PC-9 (cell line): ENCODE results near the gene NGEF. TPM values are rescaled to one million over a fixed set of nuclear protein-coding genes. Genes with fewer than 3 reads are reported as not detected.
A peak's percentile ranks its signal among the peaks of the same experiment; 100 is the strongest.
"Not testable (repeated sequence)": the region's sequence is repeated elsewhere in the genome, so short reads cannot be mapped to it uniquely, and the experiment has no call there.

Experiments
- BruUV-seq: library from RNA; stranded (reverse); fragments of 400-500 nt; replicated peaks from 2 replicates; lab custom pipeline; 2021; lab: Mats Ljungman, UMichigan
- CTCF ChIA-PET: fragments of 300-600 bp; sonication (Branson Sonifier 250); formaldehyde crosslinking; loops from one replicate; lab custom pipeline; 2022; ENCODE audit warnings: antibody characterized with exemption; lab: Charles Lee
- POLR2A ChIA-PET: fragments of 300-600 bp; sonication (Branson Sonifier 250); formaldehyde crosslinking; loops from one replicate; lab custom pipeline; 2022; ENCODE audit warnings: antibody characterized with exemption; ENCODE audit not compliant: unreplicated experiment; lab: Charles Lee
- DNase-seq, 2 experiments: peaks; one replicate each; pipeline versions ENCODE4 v3.0.0 to v3.0.0-alpha.2; 2015 to 2022; ENCODE audit warnings: mixed read lengths in 1 of 2
- H2AFZ ChIP-seq: fragments of 200-600 bp; sonication (generic); 2 replicates; pipeline ENCODE4 v1.8.1; 2017; ENCODE audit warnings: antibody characterized with exemption
- H3F3A ChIP-seq: fragments of 200-600 bp; sonication (generic); 2 replicates; pipeline ENCODE4 v1.8.1; 2017; ENCODE audit warnings: antibody characterized with exemption, mild to moderate bottlenecking, low read depth; ENCODE audit not compliant: insufficient read depth
- H3K27ac ChIP-seq: fragments of 200-600 bp; sonication (generic); 2 replicates; pipeline ENCODE4 v1.6.1; 2016; ENCODE audit warnings: mixed run types
- H3K27me3 ChIP-seq: fragments of 200-600 bp; sonication (generic); 2 replicates; pipeline ENCODE4 v1.6.1; 2016; ENCODE audit warnings: low read depth, mixed run types; ENCODE audit not compliant: insufficient read depth
- H3K36me3 ChIP-seq: fragments of 200-600 bp; sonication (generic); 2 replicates; pipeline ENCODE4 v1.6.1; 2016; ENCODE audit warnings: low read depth, mixed run types
- H3K4me1 ChIP-seq: fragments of 200-600 bp; sonication (generic); replicated peaks from 2 replicates; pipeline ENCODE4 v1.6.1; 2016; ENCODE audit warnings: mixed run types; ENCODE audit not compliant: insufficient read depth
- H3K4me2 ChIP-seq: fragments of 200-600 bp; sonication (generic); 2 replicates; pipeline ENCODE4 v1.6.1; 2017; ENCODE audit warnings: mixed run types
- H3K4me3 ChIP-seq: fragments of 200-600 bp; sonication (generic); 2 replicates; pipeline ENCODE4 v1.6.1; 2016; ENCODE audit warnings: mixed run types
- H3K79me2 ChIP-seq: fragments of 200-600 bp; sonication (generic); 2 replicates; pipeline ENCODE4 v1.6.1; 2017; ENCODE audit warnings: low read depth, mixed run types
- H3K9me2 ChIP-seq: fragments of 200-600 bp; sonication (generic); 2 replicates; pipeline ENCODE4 v1.8.1; 2017; ENCODE audit warnings: mild to moderate bottlenecking; ENCODE audit not compliant: insufficient read depth
- H3K9me3 ChIP-seq: fragments of 200-600 bp; sonication (generic); 2 replicates; pipeline ENCODE4 v1.8.1; 2016; ENCODE audit warnings: low read depth; ENCODE audit not compliant: insufficient read depth
- H4K20me1 ChIP-seq: fragments of 200-600 bp; sonication (generic); 2 replicates; pipeline ENCODE4 v1.8.1; 2017; ENCODE audit not compliant: insufficient read depth
- CTCF ChIP-seq: fragments of 200-600 bp; sonication (generic); conservative IDR thresholded peaks from 2 replicates; pipeline ENCODE4 v1.6.1; 2017; ENCODE audit warnings: mixed run types, antibody characterized with exemption, mild to moderate bottlenecking, moderate library complexity
- EZH2 ChIP-seq: fragments of 200-600 bp; sonication (generic); IDR thresholded peaks from 2 replicates; pipeline ENCODE4 v1.8.0; 2017; ENCODE audit warnings: antibody characterized with exemption, low read depth
- intact Hi-C: fragments of 100-400 bp; cut with micrococcal nuclease; formaldehyde crosslinking; loops from one replicate; pipeline ENCODE4 v1.10.0; 2022; ENCODE audit not compliant: unreplicated experiment
- total RNA-seq: library from RNA; stranded (reverse); gene quantifications from 2 replicates; pipeline ENCODE4 v1.2.3, GENCODE V29; 2021

Gene NGEF
- total RNA-seq, 1 experiment from 2014 or later = 55.3 TPM

GRCh38 chr2:232852676-232853075 is 160.4 kb downstream of the NGEF start:
- H3K27ac ChIP-seq = peak overlapping the region; percentile 20; the same call in 1 of the 2 replicates
- TF ChIP-seq CTCF (no peak), EZH2 (no peak)
- H3K9me2 ChIP-seq = no peaks in the 10 kb centered on the region
- BruUV-seq = no TSS peak
- no peaks in the 10 kb centered on the region for H4K20me1 ChIP-seq
- peaks cover 57% of the 10 kb centered on the region for H3K36me3 ChIP-seq
- no peak overlapping the region for H2AFZ ChIP-seq
- intact Hi-C loops = loop anchor here (1.0 to 10.0 kb wide), 4 partner anchors 399 to 980 kb away; partner anchors contain the start of genes ATG16L1 and DGKD
- H3K9me3 ChIP-seq = no peaks in the 10 kb centered on the region
- POLR2A ChIA-PET = interaction anchor here (0.5 kb wide), 1 partner anchor 91 kb away, joined by 3 read pairs; no protein-coding TSS in a partner anchor
- no peak for DNase-seq
- no peak overlapping the region for H3K4me3 ChIP-seq
- H3K79me2 ChIP-seq = no peaks in the 10 kb centered on the region
- CTCF ChIA-PET = interaction anchor here (0.6 to 1.2 kb wide), 5 partner anchors 206 to 541 kb away, joined by 3 to 4 read pairs (median 3); partner anchors contain the start of gene ATG16L1
- peaks cover 50% of the 10 kb centered on the region for H3F3A ChIP-seq
- H3K4me1 ChIP-seq = peaks cover 51% of the 10 kb centered on the region
- H3K27me3 ChIP-seq = no peaks in the 10 kb centered on the region
- no peak overlapping the region for H3K4me2 ChIP-seq

- H3K9me2 ChIP-seq, H3K9me3 ChIP-seq, DNase-seq, H3K79me2 ChIP-seq, H3K27me3 ChIP-seq, H3K4me2 ChIP-seq, H2AFZ ChIP-seq, H4K20me1 ChIP-seq, POLR2A ChIA-PET, H3K4me3 ChIP-seq, BruUV-seq, H3K27ac ChIP-seq: not testable (repeated sequence)
- CTCF ChIA-PET = interaction anchor here (0.9 to 1.2 kb wide), 2 partner anchors 207 to 399 kb away, joined by 3 to 4 read pairs; partner anchors contain the start of gene ATG16L1
- H3K36me3 ChIP-seq = peaks cover 57% of the 10 kb centered on the region
- peaks cover 45% of the 10 kb centered on the region for H3K4me1 ChIP-seq
- H3F3A ChIP-seq = peaks cover 44% of the 10 kb centered on the region
- intact Hi-C loops = loop anchor here (5.0 to 10.0 kb wide), 3 partner anchors 503 to 980 kb away; partner anchors contain the start of gene DGKD
Observed at GRCh38 chr2:232852081-232852480, 161.0 kb downstream of the NGEF start.

GRCh38 chr2:232850039-232850438 is 163.0 kb downstream of the NGEF start:
- DNase-seq = no peak
- Histone ChIP-seq H3K27me3 (no peaks in the 10 kb centered on the region), H3K9me3 (no peaks in the 10 kb centered on the region), H3F3A (peaks cover 25% of the 10 kb centered on the region), H3K36me3 (peaks cover 57% of the 10 kb centered on the region), H3K4me1 (peaks cover 25% of the 10 kb centered on the region), H3K79me2 (no peaks in the 10 kb centered on the region), H3K9me2 (no peaks in the 10 kb centered on the region), H3K4me3 (no peak overlapping the region), H4K20me1 (no peaks in the 10 kb centered on the region), H3K4me2 (no peak overlapping the region), H2AFZ (no peak overlapping the region), H3K27ac (no peak overlapping the region)
- intact Hi-C loops = loop anchor here (5.0 to 10.0 kb wide), 3 partner anchors 505 to 982 kb away; partner anchors contain the start of gene DGKD
- BruUV-seq = no TSS peak
- CTCF ChIA-PET = no interaction called here
- POLR2A ChIA-PET = interaction anchor here (0.5 kb wide), 1 partner anchor 420 kb away, joined by 7 read pairs; no protein-coding TSS in a partner anchor
- no peak for TF ChIP-seq CTCF
- TF ChIP-seq EZH2 = no peak
